Loucy (cell line): ENCODE measurements around the gene DNAJC30.

Experiments
- H2AFZ ChIP-seq: fragments of 200-600 bp; sonication (generic); 2 replicates; pipeline ENCODE4 v1.6.0; 2016; ENCODE audit warnings: antibody characterized with exemption, mild to moderate bottlenecking, low read length, moderate library complexity
- H3F3A ChIP-seq: fragments of 200-600 bp; 2 replicates; pipeline ENCODE4 v1.6.0; 2016; ENCODE audit warnings: antibody characterized with exemption, low read depth, mild to moderate bottlenecking
- H3K27me3 ChIP-seq: fragments of 200-600 bp; sonication (generic); 2 replicates; pipeline ENCODE4 v1.6.1; 2014; ENCODE audit warnings: low read length, mild to moderate bottlenecking; ENCODE audit not compliant: insufficient read depth, poor library complexity, severe bottlenecking
- H3K36me3 ChIP-seq: fragments of 200-600 bp; sonication (generic); 2 replicates; pipeline ENCODE4 v1.6.1; 2016; ENCODE audit warnings: low read length; ENCODE audit not compliant: insufficient read depth
- H3K4me1 ChIP-seq: fragments of 200-600 bp; sonication (generic); 2 replicates; pipeline ENCODE4 v1.5.1; 2014; ENCODE audit warnings: low read length, mild to moderate bottlenecking; ENCODE audit not compliant: insufficient read depth, poor library complexity, severe bottlenecking
- H3K4me2 ChIP-seq: fragments of 200-600 bp; sonication (generic); 2 replicates; pipeline ENCODE4 v1.6.0; 2014; ENCODE audit warnings: antibody characterized with exemption, low read length, low read depth, mild to moderate bottlenecking; ENCODE audit not compliant: poor library complexity, severe bottlenecking
- H3K4me3 ChIP-seq: fragments of 200-600 bp; sonication (generic); 2 replicates; pipeline ENCODE4 v1.5.1; 2014; ENCODE audit warnings: low read length, mild to moderate bottlenecking, mixed read lengths; ENCODE audit not compliant: poor library complexity, severe bottlenecking
- H3K79me2 ChIP-seq: fragments of 200-600 bp; sonication (generic); 2 replicates; pipeline ENCODE4 v1.6.1; 2014; ENCODE audit warnings: low read length; ENCODE audit not compliant: insufficient read depth
- H3K9ac ChIP-seq: fragments of 200-600 bp; sonication (generic); 2 replicates; pipeline ENCODE4 v1.6.0; 2014; ENCODE audit warnings: mild to moderate bottlenecking, low read depth, low read length, moderate library complexity; ENCODE audit not compliant: poor library complexity, severe bottlenecking
- H3K9me2 ChIP-seq: fragments of 200-600 bp; sonication (generic); replicated peaks from 2 replicates; pipeline ENCODE4 v1.6.1; 2016; ENCODE audit warnings: low read depth, low read length, mixed read lengths
- H3K9me3 ChIP-seq: fragments of 200-600 bp; sonication (generic); 2 replicates; pipeline ENCODE4 v1.6.1; 2014; ENCODE audit warnings: mild to moderate bottlenecking, antibody characterized with exemption, low read length, low read depth; ENCODE audit not compliant: insufficient read depth
- H4K20me1 ChIP-seq: fragments of 200-600 bp; sonication (generic); 2 replicates; pipeline ENCODE4 v1.6.0; 2014; ENCODE audit warnings: antibody characterized with exemption, low read length, mild to moderate bottlenecking; ENCODE audit not compliant: insufficient read depth, poor library complexity, severe bottlenecking
- EZH2phosphoT487 ChIP-seq: fragments of 200-600 bp; IDR thresholded peaks from 2 replicates; pipeline ENCODE4 v1.6.1; 2018; ENCODE audit warnings: antibody characterized with exemption, mild to moderate bottlenecking, moderate library complexity, borderline replicate concordance
- TF ChIP-seq, protein P1 (sequence below): fragments of 200-600 bp; sonication (generic); conservative IDR thresholded peaks from 2 replicates; pipeline ENCODE4 v1.5.1; 2014; ENCODE audit warnings: mild to moderate bottlenecking, antibody characterized with exemption, low read length

Gene DNAJC30

DNA sequence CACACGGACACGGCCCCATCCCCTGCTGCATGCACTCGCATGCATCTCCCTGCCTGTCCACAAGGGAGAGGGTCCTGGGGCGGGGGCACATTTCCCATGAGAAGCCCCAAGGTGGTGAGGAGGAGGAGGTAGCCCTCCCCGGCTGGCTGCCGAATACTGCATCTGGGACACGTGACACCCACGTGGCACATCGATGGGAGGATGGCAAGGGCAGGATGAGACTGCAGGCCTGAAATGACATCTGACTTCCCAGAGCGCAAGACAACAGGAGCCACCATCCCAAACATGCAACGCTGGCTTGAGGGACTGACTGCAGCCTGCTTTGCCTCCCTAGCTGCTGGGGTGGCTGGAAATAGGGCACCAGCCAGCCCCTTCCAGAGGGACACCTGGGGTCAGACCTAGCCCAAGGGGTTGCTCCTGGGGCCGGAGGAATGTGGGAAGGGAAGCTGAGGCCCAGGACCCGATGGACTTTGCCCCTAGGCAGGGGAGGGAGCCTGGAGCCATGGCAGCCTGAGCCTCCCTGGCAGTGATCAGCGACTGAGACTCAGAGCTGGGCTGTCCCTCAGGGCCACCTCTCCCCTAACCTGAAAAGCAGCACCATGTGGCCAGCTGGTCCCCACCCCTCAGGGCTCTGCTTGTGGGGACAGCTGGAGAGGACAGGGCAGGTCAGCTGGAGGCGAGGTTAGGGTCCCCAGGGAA is 16.3 kb upstream of the DNAJC30 start:
- Histone ChIP-seq H3K9me2 (no peaks in the 10 kb centered on the region), H3K4me2 (no peak overlapping the region), H3K36me3 (peaks cover 40% of the 10 kb centered on the region; the same call in 1 of the 2 replicates), H4K20me1 (no peaks in the 10 kb centered on the region), H3K4me3 (no peak overlapping the region), H3K9ac (no peak overlapping the region), H3F3A (no peaks in the 10 kb centered on the region), H3K79me2 (no peaks in the 10 kb centered on the region), H3K9me3 (no peaks in the 10 kb centered on the region), H3K27me3 (no peaks in the 10 kb centered on the region), H3K4me1 (no peaks in the 10 kb centered on the region), H2AFZ (no peak overlapping the region)
- TF ChIP-seq EZH2phosphoT487 = no peak
- TF ChIP-seq, protein P1, sequence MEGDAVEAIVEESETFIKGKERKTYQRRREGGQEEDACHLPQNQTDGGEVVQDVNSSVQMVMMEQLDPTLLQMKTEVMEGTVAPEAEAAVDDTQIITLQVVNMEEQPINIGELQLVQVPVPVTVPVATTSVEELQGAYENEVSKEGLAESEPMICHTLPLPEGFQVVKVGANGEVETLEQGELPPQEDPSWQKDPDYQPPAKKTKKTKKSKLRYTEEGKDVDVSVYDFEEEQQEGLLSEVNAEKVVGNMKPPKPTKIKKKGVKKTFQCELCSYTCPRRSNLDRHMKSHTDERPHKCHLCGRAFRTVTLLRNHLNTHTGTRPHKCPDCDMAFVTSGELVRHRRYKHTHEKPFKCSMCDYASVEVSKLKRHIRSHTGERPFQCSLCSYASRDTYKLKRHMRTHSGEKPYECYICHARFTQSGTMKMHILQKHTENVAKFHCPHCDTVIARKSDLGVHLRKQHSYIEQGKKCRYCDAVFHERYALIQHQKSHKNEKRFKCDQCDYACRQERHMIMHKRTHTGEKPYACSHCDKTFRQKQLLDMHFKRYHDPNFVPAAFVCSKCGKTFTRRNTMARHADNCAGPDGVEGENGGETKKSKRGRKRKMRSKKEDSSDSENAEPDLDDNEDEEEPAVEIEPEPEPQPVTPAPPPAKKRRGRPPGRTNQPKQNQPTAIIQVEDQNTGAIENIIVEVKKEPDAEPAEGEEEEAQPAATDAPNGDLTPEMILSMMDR = no peak

DNA sequence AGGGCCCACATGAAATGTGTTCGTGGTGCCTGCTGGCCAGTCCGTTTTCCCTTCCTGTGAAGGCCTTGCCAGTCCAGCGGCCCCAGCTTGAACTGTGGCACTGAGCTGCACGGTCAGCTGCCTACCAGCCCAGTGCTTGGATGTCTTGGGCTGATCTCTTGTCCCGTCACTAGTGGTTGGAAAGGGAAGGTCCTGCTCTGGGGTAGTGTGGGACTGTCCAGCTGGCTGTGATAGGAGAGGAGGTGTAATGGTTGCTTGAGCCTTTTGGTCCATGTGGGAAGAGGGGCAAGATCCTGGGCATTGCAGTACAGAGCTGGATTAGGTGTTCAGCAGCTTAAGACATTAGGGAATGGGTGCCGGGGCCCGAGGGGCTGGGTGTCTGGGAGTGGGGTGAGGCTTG is 15.2 kb upstream of the DNAJC30 start:
- no peak overlapping the region for H3K4me2 ChIP-seq
- H3K36me3 ChIP-seq = peaks cover 51% of the 10 kb centered on the region; the same call in 1 of the 2 replicates
- no peaks in the 10 kb centered on the region for H4K20me1 ChIP-seq
- no peak overlapping the region for H3K9ac ChIP-seq
- no peaks in the 10 kb centered on the region for H3K9me3 ChIP-seq
- no peaks in the 10 kb centered on the region for H3K79me2 ChIP-seq
- no peaks in the 10 kb centered on the region for H3K9me2 ChIP-seq
- H3F3A ChIP-seq = no peaks in the 10 kb centered on the region
- no peak for TF ChIP-seq EZH2phosphoT487
- TF ChIP-seq, protein P1 = no peak
- H3K27me3 ChIP-seq = no peaks in the 10 kb centered on the region
- H2AFZ ChIP-seq = no peak overlapping the region
- no peaks in the 10 kb centered on the region for H3K4me1 ChIP-seq
- no peak overlapping the region for H3K4me3 ChIP-seq

DNA sequence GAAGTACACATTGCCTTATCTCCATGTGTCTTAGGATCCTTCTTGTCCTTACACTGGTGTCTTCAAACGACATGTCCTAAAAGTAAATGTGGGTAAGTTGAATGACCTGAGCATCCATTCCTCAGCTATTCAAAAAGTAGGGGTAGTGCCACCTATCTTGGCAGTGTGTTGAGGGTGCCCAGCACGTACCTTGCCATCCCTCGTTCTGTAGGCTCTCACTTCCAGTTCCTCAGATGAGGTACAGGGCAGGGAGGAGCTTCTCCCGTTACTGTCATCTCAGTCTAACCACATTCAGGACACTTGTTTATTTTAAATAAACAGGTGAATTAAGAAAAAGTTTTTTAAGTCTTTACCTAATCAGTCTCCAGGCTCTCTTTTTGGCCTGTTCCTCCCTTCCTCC is 13.1 kb upstream of the DNAJC30 start:
- Histone ChIP-seq H3K9ac (no peak overlapping the region), H4K20me1 (no peaks in the 10 kb centered on the region), H2AFZ (no peak overlapping the region), H3F3A (no peaks in the 10 kb centered on the region), H3K4me3 (no peak overlapping the region), H3K36me3 (peaks cover 70% of the 10 kb centered on the region; the same call in 1 of the 2 replicates), H3K4me2 (no peak overlapping the region), H3K79me2 (no peaks in the 10 kb centered on the region), H3K4me1 (no peaks in the 10 kb centered on the region), H3K9me2 (no peaks in the 10 kb centered on the region), H3K9me3 (no peaks in the 10 kb centered on the region), H3K27me3 (no peaks in the 10 kb centered on the region)
- TF ChIP-seq, protein P1 = no peak
- TF ChIP-seq EZH2phosphoT487 = no peak
